Gastrocnemius medialis (tissue), 4 donors: ENCODE data around the gene KCNT1. TPM values are rescaled to one million over a fixed set of nuclear protein-coding genes. Genes with fewer than 3 reads are reported as not detected.

ENCODE experiments used
- ATAC-seq, 2 donors: fragments of 150-250 bp; one replicate each; pipeline ENCODE4 v1.9.1; 2016
- DNase-seq, 2 donors: peaks; one replicate each; pipeline ENCODE4 v3.0.0-alpha.2; 2019
- H3K27ac ChIP-seq, 4 donors: fragments of 200-600 bp; sonication (generic); 1 replicate in 1 of 4; 2 replicates in 3 of 4; pipeline ENCODE4 v1.5.1; 2016 to 2018; ENCODE audit warnings: mild to moderate bottlenecking in 2 of 4, moderate library complexity in 1 of 4
- H3K27me3 ChIP-seq, 3 donors: fragments of 200-600 bp; sonication (generic) in 2 of 3; 1 replicate in 1 of 3; 2 replicates in 2 of 3; pipeline versions ENCODE4 v1.5.1 to v1.6.0; 2016 to 2019; ENCODE audit warnings: mild to moderate bottlenecking in 1 of 3, moderate library complexity in 1 of 3
- H3K36me3 ChIP-seq, 2 donors: fragments of 200-600 bp; sonication (generic) in 1 of 2; one replicate each; pipeline ENCODE4 v1.5.1; 2017 to 2018
- H3K4me1 ChIP-seq, 2 donors: fragments of 200-600 bp; sonication (generic) in 1 of 2; one replicate each; pipeline ENCODE4 v1.5.1; 2016 to 2017; ENCODE audit warnings: mild to moderate bottlenecking in 2 of 2
- H3K4me3 ChIP-seq, 4 donors: fragments of 200-600 bp; sonication (generic) in 3 of 4; 1 replicate in 1 of 4; 2 replicates in 3 of 4; pipeline ENCODE4 v1.5.1; 2016 to 2019; ENCODE audit warnings: mild to moderate bottlenecking in 2 of 4
- H3K9me3 ChIP-seq, 3 donors: fragments of 200-600 bp; sonication (generic) in 2 of 3; 1 replicate in 1 of 3; 2 replicates in 2 of 3; pipeline ENCODE4 v1.5.1; 2016 to 2019
- CTCF ChIP-seq, 5 experiments: fragments of 450-650 bp in 3 of 5; fragments of 200-600 bp in 2 of 5; sonication (generic) in 2 of 5; IDR thresholded peaks in 4 of 5; conservative IDR thresholded peaks in 1 of 5; 1 replicate in 4 of 5; 2 replicates in 1 of 5; pipeline ENCODE4 v1.5.1; 2016 to 2019; ENCODE audit warnings: antibody characterized with exemption in 5 of 5, mild to moderate bottlenecking in 3 of 5, moderate library complexity in 3 of 5
- POLR2A ChIP-seq, 2 donors: fragments of 450-650 bp; IDR thresholded peaks; one replicate each; pipeline ENCODE4 v1.6.1; 2017; ENCODE audit warnings: antibody characterized with exemption in 2 of 2, mild to moderate bottlenecking in 2 of 2, moderate library complexity in 2 of 2
- in situ Hi-C, 4 donors: fragments of 200-750 bp; cut with MboI; loops; one replicate each; pipeline versions ENCODE4 v1.15.0 to v1.8.0; 2017; ENCODE audit warnings: low sequenced_read_pairs in 4 of 4
- intact Hi-C: fragments of 100-400 bp; cut with DNase I; formaldehyde crosslinking; loops from one replicate; pipeline ENCODE4 v1.15.1; 2023; ENCODE audit warnings: low total_unique reads
- total RNA-seq, 4 donors: library from RNA; depleted of rRNA; stranded (reverse); fragments of >200 nt; gene quantifications; one replicate each; pipeline versions ENCODE4 v1.1.0 to v1.2.3, GENCODE V29; 2016

The KCNT1 gene
- total RNA-seq, 4 donors from 2014 or later: 2.3 to 8.7 (median 5.3) TPM

GRCh38 chr9:135749171-135750045, 47.4 kb downstream of the KCNT1 start:
- Histone ChIP-seq H3K4me1 (peaks cover 25 to 26% of the 10 kb centered on the region in 2 donors), H3K27ac (peak overlapping the region in 3 of 4 donors; percentile 15 to 61 (median 41)), H3K9me3 (no peaks in the 10 kb centered on the region), H3K36me3 (no peaks in the 10 kb centered on the region), H3K4me3 (no peak overlapping the region), H3K27me3 (no peaks in the 10 kb centered on the region)
- ATAC-seq: peak; percentile 75 to 88
- intact Hi-C loops (no loop called here), in situ Hi-C loops (no loop called here)
- TF ChIP-seq CTCF (IDR thresholded peaks at IDR 0.05 in 4 of 5, conservative IDR thresholded peaks at IDR 0.05 in 1 of 5): no peak
- TF ChIP-seq POLR2A (IDR thresholded peaks at IDR 0.05): peak; percentile 18 to 30
- peak; percentile 67 to 72 for DNase-seq

DNA sequence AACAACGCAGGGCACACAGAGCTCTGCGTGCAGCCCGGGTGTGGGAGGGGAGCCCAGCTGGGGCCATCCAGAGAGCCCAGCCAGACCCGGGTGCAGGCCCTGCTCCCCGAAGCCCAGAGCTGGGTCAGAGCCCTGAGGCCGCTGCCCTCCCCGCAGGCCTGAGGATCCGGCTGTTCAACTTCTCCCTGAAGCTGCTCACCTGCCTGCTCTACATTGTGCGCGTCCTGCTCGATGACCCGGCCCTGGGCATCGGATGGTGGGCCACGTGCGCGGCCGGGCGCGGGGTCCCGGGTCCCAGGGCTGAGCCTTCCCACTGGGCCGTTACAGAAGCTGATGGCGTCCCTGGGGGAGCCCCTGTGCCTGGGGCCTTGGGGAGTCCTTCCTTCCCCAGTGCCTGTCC, 48.8 kb downstream of the KCNT1 start:
- Histone ChIP-seq H3K27ac (no peak overlapping the region), H3K27me3 (no peaks in the 10 kb centered on the region)
- in situ Hi-C loops: no loop called here

DNA sequence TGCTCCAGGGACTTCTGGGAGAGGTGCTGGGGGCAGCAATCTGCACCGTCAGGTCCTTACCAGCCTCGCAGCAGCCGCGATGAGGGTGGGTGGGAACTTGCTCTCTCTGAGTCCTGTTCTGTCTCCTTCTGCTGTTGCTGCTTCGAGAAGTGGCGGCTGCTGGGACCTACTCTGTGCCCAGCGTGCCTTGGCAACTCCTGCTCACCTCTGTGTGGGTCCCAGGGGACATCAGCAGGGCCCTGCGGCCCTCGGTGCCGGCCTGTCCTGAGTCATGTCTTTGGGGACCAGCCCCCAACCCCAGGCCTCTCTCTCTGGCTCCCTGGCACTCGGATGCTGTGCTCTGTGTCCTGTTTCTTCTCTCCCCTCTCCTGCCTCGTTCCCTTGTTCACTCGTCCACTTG, 49.5 kb downstream of the KCNT1 start:
- Histone ChIP-seq H3K27me3 (no peaks in the 10 kb centered on the region), H3K4me1 (peaks cover 9 to 15% of the 10 kb centered on the region in 2 donors), H3K36me3 (no peaks in the 10 kb centered on the region), H3K9me3 (no peaks in the 10 kb centered on the region), H3K27ac (no peak overlapping the region), H3K4me3 (no peak overlapping the region)
- ATAC-seq (no peak), DNase-seq (no peak)
- intact Hi-C loops: no loop called here
- no peak for TF ChIP-seq CTCF (IDR thresholded peaks at IDR 0.05 in 4 of 5, conservative IDR thresholded peaks at IDR 0.05 in 1 of 5)
- TF ChIP-seq POLR2A (IDR thresholded peaks at IDR 0.05): no peak
- in situ Hi-C loops: no loop called here

More for the DNA sequence above, 48.8 kb downstream of the KCNT1 start:
- intact Hi-C loops: no loop called here
- Histone ChIP-seq H3K4me3 (no peak overlapping the region), H3K9me3 (no peaks in the 10 kb centered on the region), H3K36me3 (no peaks in the 10 kb centered on the region), H3K4me1 (peaks cover 12 to 15% of the 10 kb centered on the region in 2 donors)
- no peak for TF ChIP-seq POLR2A (IDR thresholded peaks at IDR 0.05)
- TF ChIP-seq CTCF (IDR thresholded peaks at IDR 0.05 in 4 of 5, conservative IDR thresholded peaks at IDR 0.05 in 1 of 5): no peak
- ATAC-seq (no peak), DNase-seq (no peak)

- in situ Hi-C loops (no loop called here), intact Hi-C loops (no loop called here)
- Histone ChIP-seq H3K4me1 (peaks cover 13 to 19% of the 10 kb centered on the region in 2 donors), H3K36me3 (no peaks in the 10 kb centered on the region), H3K27me3 (no peaks in the 10 kb centered on the region), H3K9me3 (no peaks in the 10 kb centered on the region), H3K4me3 (no peak overlapping the region), H3K27ac (no peak overlapping the region)
- TF ChIP-seq POLR2A (IDR thresholded peaks at IDR 0.05) (no peak), CTCF (IDR thresholded peaks at IDR 0.05 in 4 of 5, conservative IDR thresholded peaks at IDR 0.05 in 1 of 5) (no peak)
- ATAC-seq (no peak), DNase-seq (no peak)
Observed at GRCh38 chr9:135752281-135753204, 50.6 kb downstream of the KCNT1 start.
